ENCODE measurements around the gene PDXDC1.
"Not testable (repeated sequence)": the region's sequence is repeated elsewhere in the genome, so short reads cannot be mapped to it uniquely, and the experiment has no call there.

DNA sequence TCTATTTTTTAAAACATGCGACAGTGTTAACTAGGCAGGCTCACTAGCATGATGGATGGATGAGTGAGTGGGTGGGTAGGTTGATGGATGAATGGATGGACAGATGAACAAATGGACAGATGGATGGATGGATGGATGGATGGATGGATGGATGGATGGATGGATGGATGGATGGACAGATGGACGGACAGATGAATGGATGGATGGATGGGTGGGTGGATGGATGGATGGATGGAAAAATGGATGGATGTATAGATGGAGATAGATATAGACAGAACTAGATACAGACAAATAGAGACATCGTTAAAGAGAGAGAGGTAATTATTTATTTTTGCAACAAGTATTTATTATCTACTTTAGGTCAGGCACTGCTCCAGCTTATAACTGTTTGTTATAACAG is 205.1 kb downstream of the PDXDC1 start:
- TF ChIP-seq, protein P1, sequence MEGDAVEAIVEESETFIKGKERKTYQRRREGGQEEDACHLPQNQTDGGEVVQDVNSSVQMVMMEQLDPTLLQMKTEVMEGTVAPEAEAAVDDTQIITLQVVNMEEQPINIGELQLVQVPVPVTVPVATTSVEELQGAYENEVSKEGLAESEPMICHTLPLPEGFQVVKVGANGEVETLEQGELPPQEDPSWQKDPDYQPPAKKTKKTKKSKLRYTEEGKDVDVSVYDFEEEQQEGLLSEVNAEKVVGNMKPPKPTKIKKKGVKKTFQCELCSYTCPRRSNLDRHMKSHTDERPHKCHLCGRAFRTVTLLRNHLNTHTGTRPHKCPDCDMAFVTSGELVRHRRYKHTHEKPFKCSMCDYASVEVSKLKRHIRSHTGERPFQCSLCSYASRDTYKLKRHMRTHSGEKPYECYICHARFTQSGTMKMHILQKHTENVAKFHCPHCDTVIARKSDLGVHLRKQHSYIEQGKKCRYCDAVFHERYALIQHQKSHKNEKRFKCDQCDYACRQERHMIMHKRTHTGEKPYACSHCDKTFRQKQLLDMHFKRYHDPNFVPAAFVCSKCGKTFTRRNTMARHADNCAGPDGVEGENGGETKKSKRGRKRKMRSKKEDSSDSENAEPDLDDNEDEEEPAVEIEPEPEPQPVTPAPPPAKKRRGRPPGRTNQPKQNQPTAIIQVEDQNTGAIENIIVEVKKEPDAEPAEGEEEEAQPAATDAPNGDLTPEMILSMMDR (IDR thresholded peaks at IDR 0.05): not testable (repeated sequence)
- TF ChIP-seq EZH2 (IDR thresholded peaks at IDR 0.05; ENCODE audit: borderline replicate concordance, insufficient read depth, low read depth, low read length, poor library complexity, severe bottlenecking): not testable (repeated sequence)

Measured in B cell (primary cell).